Stimulated activated CD8-positive, alpha-beta memory T cell treated with anti-CD3 and anti-CD28 coated beads, Interleukin-2, amount 100 ng/mL, for 48 hours (primary cell): ENCODE measurements around the gene CETN3.
A peak's percentile ranks its signal among the peaks of the same experiment; 100 is the strongest.

Experiments
- DNase-seq, 2 donors: peaks; one replicate each; pipeline ENCODE4 v3.0.0-alpha.2; 2020; ENCODE audit warnings: low read depth in 2 of 2

The CETN3 gene

DNA sequence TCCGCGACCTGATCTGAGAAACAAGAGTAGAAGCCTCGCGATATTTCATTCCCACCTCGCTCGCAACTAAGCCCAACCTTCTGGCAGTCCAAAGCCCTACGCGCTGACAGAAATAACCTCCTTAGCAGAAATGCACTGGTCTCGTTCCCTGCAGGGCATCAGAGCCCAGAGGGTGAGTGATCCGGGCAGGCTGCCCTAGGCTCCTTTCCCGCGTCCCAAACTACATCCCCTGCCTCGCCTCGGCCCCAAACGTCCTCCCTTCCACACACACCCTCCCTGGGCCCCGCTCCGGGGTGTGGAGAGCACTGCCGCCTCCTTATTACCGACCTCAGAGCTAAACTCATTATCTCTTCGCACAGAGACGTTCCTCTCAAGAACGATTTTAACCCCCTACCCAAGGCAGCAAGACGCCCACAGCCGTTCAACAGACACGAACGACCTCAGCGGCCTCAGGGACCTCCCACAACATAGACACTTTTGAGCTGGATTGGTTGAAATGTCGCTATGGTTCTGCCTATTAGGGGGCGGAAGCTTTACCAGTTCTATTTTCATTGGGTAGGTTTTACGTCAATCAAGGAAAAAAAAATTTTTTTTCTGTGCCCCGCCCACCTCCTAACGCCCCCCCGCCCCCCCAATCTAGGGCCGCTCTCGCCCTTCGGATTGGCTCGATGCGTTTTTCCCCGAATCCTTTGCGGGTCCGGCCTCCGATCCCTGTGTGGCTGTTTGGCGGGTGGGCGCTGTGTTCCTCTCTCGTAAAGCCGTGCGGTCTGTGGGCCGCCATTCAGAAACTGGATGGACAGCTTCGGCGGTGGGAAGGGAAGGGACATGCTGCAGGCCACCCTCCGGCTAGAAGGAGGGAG, at the start of gene CETN3:
Gene CETN3 (minus strand): TSS at position 439 of the 860 bp plus-strand sequence. CDS start 95 bp downstream, at position 344.
- DNase-seq: peak; percentile 79 to 85

DNA sequence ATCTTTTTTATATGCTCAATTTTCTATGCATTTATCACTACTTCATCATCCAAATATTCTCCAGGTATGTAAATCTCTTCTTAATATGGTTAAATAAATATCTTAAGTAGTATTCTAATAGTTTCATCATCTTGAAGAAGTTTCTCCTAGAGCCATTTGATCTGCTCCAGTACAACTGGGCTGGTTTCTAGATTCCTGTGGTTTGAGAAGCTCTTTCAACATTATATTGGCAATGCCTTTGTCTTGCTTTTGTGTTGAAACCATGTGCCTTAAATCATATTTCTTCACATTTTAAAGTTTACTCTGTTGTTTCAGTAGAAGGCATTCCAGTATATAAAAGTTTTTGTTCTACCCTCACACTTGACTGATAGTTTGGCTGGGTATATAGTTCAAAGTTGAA, 37.4 kb upstream of the CETN3 start:
- no peak for DNase-seq

DNA sequence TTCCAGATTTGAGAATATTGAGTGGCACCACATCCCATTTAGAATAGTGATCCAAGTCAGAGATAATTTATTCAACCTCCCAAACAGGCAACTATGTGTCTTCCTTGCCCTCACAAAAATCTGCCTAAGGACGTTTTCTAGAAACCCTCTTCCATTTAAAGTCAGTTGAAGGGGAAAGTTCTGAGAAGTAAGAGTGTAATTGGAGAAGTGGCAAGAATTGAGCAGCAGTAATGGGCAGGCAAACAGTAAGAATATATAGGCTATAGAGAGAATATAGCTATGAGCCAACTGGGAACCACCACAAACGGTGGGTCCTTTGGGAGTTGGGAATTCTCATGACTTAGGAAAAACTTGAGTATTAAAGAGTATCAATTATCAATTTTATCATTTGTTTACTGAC, 31.1 kb upstream of the CETN3 start:
- DNase-seq: no peak

DNA sequence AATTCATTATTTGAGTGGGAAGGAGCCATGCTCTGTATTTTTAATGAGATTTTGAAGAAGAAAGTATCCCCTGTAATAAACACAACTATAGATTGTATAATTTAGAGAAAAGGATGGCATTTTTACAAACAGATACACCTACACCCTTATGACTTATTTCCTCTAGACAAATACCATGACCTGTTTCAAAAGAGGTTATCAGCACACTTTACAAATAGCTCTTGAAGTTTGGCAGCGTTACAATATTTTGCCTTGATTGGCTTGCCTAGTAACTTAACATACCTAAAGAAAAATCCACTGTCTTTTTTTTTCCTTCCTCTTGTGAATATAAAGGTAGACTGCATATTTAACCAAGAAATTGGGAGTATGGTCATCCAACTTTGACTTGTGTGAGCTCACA, 28.5 kb upstream of the CETN3 start:
- no peak for DNase-seq

DNA sequence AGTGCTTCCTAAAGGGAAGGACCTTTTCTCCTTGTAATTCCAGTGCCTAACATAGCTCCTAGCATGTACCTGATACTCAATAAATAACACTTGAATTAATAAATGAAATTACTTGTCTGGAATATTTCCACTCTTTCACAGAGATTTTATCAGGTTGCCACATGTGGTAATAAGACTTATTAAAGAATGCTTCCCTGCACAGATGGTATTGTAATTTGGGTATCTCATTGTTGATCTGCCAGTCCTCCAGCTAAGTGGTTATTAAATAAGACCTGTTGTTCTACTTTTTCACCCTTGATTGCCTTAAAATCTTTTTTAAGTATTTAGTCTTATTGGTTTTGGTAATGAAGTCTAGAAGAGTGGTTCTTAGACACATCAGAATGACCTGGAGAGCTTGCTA, 28.1 kb upstream of the CETN3 start:
- DNase-seq: no peak

DNA sequence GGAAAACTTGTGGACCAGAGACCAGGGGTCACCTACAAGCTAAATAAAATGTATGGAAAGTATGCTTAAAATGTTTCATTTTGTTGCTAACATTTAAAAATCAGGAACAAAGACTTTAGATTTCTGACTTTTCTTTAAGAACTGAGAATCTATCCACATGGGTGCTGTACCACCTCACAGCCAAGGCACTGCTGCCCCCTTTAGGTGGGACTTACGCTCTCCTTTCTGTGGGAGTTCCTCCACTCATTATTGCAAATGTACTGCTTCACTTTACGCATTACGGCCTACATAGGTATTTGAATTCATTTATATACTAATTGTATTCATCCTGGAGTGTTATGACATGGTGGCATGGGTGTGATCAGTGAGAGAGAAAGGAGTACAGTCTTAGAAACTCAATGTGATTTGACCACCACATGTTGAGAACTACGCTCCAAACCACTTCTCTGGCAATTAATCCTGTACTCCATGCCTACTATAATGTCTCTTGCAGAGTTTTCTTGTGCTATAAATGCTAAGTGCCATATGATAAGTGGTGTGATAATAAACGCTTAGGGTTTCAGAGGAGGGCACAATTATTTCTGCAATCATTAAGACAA, 24.7 kb upstream of the CETN3 start:
- peak; percentile 8 to 24 for DNase-seq

DNA sequence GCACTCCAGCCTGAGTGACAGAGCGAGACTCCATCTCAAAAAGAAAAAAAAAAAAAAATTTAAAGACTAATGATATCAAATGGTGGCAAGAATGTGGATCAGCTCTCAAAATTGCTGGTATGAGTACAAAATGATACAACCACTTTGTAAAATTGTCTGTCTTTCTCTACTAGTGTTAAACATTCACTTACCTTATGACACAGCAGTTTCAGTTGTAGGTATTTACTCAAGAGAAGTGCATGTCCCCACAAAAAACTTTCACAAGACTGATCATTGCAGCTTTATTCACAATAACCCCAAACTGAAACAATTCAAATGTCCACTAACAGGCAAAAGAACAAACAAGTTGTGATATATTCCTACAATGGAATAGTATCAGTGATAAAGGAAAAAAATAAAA, 14.7 kb upstream of the CETN3 start:
- no peak for DNase-seq

DNA sequence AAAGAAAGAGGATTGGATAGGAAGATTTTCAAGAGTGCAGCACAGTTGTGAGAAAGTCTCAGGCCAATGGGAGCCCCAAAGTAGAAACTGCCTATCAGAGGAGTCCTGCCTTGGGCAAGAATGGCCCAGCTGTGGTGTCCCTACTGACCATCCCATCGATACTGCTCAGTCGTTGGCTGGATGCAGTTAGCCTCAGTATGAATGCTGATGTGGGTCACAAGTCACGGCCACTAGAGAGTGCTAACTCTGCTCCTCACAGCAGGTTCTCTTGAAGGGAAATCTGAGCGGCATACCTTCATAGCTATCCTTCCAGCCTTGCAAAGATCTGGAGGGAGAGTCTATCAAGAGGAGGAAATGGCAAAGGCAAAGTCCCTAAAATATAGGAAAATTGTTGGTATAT, 11.6 kb upstream of the CETN3 start:
- DNase-seq: no peak

DNA sequence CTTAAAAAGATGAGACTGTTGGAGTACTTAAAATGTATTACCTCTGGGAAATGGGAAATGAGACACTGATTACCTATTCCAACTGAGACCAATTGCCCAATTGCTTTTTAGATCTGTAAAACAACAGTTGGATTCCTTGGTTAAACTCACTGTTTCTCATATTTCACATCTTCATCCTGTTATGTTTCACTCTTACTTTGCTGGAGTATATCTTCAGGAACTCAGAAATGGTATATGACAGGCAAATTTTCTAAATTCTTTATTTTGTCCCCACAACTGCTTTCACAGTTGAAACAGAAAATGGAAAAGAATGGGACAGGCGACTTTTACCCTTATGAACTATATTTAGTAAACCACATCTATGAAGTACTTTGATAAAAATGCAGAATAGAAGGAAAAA, 8.7 kb upstream of the CETN3 start:
- DNase-seq: no peak

DNA sequence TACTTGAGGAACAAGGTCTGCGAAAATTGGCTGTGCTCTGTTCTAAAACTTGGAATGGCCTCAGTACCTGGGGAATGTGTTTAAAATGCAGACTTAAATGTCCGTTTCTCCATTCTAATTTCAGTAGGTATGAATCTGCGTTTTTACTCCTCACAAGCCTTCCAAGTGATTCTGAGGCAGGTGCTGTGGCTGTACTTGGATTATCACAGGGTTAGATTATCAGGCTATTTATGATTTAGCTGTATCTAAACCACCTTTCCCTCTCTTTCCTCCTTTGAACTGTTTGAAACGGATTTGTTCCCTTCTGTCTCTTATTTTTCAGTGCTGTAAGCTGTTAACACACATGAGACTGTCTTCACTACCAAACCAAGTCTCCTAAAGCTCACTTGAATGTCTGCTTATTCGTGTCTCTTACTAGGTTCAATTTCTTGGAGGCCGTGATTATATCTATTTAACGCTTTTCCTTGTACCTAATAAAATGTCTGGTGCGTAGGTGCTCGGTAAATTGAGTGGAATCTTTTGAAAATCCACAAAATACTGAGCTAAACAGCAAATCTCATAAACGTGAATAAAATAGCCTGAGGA, 714 bp upstream of the CETN3 start:
- no peak for DNase-seq

DNA sequence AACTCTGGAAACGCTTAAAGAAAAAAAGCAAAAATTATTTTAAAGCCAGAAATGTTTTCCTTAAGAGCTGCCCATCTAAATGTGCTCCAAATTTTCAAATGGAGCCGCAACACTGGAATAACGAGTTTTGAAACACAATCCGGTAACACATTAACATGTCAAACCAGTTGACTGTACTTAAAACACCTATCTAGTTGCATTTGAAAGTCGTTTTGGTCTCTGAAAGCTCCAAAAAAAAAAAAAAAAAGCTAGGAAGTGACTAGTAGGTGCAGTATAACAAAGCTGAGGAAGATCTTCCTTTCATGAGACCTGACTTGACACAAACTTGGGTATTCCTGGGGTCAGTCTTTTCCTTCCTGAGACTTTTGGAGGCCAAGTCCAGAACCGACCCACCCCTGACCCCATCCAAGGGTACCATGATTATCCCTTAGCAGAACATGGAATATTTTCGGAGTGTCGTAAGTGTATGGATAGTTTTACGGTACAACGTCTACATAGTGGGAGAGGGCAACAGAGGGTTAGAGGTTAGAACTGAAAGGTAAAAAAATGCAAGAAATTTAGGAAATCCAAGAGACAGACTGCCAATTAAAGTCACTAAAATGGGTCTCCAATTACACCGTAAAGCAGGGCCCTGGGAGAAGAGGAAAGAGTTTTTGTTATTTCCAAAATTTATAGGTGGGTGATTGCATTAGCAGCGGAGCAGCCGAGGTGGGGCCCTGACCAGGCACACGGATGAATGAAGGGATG, 812 bp downstream of the CETN3 start:
- peak in 1 of 2 donors; percentile 44 for DNase-seq

DNA sequence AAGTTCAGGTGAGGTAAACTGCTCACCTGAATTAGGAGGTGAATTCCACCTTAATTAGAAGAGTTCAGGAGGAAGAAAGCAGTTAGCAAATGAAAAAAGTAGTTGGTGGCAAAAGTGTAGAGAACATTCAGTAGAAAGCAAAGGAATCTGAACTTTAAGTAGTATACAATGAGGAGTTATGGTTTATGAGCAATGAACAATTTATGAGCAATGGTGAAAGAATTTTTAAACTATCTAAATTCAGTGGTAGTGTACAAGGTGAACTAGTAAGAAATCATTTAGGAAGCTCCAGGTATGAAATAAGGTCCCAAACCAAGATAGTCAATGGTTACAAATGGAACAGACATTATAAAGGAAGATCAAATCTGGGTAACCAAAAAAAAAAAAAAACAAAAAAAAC, 3.1 kb downstream of the CETN3 start:
- no peak for DNase-seq

DNA sequence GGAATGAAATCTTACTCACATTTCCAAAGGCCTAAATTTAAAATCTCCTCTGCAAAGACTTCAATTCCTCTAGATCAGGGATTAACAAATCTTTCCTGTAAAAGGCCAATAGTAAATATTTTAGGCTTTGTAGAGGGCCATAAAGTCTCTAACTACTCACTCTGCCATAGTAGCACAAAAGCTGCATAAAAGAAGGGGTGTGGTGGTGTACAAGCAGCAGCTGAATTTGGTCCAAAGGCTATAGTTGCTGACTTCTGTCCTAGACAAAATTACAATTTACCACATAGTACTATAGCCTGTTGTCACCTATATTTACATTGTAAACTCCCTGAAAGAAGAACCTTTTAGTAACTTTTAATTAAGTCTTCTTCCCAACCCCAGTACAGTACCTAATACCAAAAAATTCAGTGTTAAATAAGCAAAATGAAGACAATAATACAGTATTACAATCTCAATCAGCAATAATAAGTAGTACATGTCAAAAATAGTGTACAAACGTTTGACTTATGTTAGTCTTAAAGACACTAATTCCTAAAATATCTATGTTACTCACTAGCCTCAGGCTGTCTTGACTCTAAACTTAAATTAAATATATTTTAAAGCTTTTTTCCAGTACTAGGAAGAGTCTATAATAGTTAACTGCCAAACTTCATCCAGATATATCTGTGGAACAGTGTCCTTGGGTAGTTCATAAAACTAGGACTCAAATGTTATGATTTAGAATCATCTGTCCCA, 6.9 kb downstream of the CETN3 start:
- no peak for DNase-seq

DNA sequence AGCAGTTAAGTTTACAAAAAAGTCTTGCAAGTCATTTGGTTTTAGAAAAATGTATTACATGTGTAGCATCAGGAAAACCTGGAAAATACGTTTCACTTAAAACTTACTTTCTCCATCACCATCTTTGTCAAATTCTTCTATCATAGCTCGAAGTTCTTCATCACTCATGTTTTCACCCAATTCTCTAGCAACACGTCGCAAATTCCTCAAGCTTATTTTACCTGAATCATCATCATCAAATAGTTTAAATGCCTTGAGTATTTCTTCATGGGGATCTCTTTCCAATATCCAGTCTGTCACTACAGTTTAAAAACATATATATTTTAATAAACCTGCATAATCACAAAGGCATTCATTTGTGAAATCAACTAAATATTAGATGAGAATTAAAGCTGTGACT, 10.3 kb downstream of the CETN3 start:
- no peak for DNase-seq

DNA sequence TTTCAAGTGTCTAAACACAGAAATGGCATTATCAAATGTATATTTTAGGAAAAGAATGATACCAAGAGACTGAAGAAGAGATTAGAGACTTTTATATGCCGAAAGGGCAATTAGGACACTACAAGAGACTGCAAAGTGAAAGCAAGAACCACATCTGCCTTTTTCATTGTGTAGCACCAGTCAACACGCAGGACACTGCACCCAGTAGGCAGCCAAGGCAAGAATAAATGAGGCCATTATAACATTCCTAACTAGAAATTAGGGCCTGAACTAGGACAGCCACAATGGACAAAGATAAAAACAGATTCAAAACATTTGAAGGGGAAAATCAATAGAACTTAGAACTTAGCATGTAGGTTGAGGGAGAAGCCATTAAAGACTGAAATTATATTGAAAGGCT, 10.8 kb downstream of the CETN3 start:
- no peak for DNase-seq

DNA sequence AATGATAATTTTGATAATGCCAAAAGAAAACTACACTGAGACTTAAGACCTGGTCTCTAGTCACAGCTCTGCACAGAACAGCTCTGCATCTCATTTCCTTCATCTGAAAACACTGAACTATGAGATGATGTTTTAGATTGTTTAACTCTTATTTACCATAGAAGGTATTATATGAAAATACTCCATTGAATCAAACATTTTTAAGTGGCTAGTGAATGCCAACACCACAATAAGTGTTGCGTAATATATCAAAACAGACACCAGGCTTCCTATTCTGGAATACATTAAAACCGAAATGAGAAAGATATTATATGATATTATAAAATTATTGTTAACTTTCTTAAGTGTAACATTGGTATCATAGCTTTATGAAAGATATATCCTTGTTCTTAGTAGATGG, 14.6 kb downstream of the CETN3 start:
- no peak for DNase-seq

DNA sequence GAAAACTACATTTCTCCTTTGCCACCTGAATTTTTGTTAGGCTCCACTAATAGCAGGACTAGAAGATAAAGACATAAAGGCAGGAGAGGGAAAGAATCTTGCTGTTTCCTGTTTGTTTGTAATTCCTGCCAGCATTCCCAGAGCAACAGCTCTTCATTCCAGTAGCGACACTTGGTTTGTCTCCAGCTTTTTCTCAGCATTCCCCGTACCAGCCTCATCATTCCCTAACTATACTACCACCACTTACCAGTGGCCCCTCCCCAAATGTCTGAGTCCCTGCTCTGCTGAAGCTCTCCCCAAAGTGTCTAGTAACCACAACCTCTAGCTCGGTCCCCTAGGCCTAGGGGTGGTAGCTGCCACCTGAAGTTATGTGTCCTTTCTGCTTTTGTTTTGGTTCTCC, 18.6 kb downstream of the CETN3 start:
- DNase-seq: no peak

DNA sequence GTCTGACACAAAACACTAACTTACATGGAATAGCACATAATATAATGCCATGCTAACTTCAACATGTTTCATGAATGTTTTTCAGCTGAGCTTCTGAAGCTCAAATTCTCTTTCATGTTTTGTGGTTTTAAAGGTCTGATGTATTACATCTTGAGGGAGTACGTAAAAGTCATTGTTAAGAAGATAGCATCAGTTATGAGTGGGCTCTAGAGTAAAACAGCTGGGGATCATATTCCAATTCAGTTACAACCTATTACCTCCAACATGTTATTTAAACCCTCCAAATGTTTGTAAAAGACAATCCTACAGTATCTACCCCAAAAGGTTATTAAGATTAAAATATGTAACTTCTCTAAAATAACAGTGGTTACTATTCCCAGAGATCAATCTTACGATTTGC, 19.2 kb downstream of the CETN3 start:
- DNase-seq: no peak

DNA sequence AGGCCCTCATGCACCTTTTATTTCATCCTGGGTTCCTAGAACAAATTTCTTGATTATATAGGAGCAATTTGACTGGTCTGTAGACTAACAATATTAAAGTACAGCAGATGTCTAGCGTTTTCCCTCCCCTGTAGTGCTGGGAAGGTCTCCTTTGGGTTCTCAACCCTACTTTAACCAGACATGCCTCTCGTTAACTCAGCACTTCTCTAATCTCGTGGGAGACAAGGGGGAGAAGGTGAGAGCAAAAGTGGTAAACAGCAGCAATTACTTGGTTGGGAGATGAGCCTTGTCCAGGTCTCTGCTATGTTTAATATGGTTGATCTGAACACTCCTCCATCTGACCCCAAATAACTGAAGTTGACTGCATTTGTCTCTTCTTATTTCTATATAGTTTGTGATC, 22.0 kb downstream of the CETN3 start:
- no peak for DNase-seq

DNA sequence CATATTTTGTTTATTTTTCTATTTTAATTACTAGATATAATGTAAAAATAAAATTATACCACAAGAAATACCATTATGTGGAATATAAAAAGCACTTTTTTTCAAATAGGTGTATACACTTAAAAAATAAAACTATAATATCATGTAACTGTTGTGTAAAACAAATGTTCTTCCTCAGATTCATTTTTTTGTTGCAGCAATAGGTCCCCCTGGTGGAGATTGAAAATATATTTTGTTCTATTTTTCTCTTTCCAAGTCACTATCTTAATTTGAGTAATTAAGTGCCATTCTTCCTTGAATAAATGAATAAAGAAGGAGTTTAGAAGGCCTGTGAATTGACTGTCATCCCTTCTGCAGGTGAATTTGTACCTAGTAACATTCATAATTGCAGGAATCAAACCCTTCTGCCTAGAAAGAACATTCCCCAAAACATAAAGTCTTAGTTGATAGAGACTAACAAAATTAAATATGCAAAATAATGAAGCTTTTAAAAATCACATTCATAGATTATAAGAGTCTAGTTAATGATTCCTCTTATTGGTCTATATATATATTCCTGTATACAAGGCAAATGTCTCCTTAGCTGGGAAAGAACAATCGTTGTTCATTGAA, 23.4 kb downstream of the CETN3 start:
- no peak for DNase-seq

DNA sequence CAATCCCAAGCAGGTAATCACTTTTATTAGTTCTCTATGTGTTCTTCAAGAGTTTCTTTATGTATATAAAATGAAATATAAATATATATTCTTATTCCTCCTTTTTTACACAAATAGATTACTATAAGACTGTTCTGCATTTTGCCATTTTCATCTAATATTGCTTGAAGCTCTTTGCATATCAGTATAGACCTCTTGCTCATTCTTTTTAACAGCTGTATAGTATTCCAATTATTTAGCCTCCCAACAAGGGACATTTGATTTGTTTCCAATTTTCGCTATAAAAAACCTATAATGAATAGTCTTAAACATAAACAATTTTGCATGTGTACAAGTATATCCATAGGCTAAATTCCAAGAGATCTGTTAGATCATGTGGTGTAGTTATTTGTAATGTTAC, 25.2 kb downstream of the CETN3 start:
- DNase-seq: no peak
